Panc1 (cell line): ENCODE data around the gene CHDH.

Source experiments
- POLR2AphosphoS5 ChIP-seq: IDR thresholded peaks from 2 replicates; pipeline ENCODE4 v1.6.1; 2012; ENCODE audit warnings: mild to moderate bottlenecking, low read depth, low read length, moderate library complexity
- TF ChIP-seq, protein P1 (sequence below): fragments of 450-650 bp; IDR thresholded peaks from 2 replicates; pipeline ENCODE4 v1.5.1; 2017; ENCODE audit warnings: mild to moderate bottlenecking
- TF ChIP-seq, protein P2 (sequence below), 2 experiments: IDR thresholded peaks; 2 replicates each; pipeline ENCODE4 v1.6.1; 2011 to 2012; ENCODE audit warnings: low read depth in 2 of 2, control low read depth in 1 of 2, low read length in 1 of 2, mild to moderate bottlenecking in 1 of 2, moderate library complexity in 1 of 2; ENCODE audit not compliant: insufficient read depth in 1 of 2

DNA sequence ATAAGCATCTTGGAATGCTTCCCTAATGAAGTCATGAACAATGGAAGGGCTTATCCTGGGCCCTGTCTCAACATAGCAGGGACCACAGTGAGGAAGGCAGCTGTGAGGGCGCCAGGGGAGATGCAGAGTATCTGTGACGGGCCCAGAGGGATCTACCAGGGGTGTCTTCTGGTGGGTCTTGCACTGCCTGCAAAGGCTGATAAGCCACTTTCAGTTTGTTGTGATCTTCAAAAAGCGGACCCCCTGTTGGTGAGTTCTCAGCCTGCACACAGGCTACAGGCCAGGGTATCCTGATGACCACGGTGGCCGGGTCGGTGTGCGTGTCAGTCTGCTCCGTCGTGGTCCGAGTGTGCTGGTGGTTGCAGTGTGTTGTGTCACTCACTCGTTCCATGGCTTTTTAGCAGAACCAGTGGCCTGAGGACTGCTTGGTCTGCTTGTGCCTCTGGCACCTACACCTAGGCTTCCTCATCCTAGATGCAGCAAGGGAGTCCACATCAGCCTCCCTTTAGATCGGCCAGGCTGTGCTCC, 46.8 kb downstream of the CHDH start:
- no peak for TF ChIP-seq POLR2AphosphoS5
- TF ChIP-seq, protein P1, sequence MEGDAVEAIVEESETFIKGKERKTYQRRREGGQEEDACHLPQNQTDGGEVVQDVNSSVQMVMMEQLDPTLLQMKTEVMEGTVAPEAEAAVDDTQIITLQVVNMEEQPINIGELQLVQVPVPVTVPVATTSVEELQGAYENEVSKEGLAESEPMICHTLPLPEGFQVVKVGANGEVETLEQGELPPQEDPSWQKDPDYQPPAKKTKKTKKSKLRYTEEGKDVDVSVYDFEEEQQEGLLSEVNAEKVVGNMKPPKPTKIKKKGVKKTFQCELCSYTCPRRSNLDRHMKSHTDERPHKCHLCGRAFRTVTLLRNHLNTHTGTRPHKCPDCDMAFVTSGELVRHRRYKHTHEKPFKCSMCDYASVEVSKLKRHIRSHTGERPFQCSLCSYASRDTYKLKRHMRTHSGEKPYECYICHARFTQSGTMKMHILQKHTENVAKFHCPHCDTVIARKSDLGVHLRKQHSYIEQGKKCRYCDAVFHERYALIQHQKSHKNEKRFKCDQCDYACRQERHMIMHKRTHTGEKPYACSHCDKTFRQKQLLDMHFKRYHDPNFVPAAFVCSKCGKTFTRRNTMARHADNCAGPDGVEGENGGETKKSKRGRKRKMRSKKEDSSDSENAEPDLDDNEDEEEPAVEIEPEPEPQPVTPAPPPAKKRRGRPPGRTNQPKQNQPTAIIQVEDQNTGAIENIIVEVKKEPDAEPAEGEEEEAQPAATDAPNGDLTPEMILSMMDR = no peak
- TF ChIP-seq, protein P2, sequence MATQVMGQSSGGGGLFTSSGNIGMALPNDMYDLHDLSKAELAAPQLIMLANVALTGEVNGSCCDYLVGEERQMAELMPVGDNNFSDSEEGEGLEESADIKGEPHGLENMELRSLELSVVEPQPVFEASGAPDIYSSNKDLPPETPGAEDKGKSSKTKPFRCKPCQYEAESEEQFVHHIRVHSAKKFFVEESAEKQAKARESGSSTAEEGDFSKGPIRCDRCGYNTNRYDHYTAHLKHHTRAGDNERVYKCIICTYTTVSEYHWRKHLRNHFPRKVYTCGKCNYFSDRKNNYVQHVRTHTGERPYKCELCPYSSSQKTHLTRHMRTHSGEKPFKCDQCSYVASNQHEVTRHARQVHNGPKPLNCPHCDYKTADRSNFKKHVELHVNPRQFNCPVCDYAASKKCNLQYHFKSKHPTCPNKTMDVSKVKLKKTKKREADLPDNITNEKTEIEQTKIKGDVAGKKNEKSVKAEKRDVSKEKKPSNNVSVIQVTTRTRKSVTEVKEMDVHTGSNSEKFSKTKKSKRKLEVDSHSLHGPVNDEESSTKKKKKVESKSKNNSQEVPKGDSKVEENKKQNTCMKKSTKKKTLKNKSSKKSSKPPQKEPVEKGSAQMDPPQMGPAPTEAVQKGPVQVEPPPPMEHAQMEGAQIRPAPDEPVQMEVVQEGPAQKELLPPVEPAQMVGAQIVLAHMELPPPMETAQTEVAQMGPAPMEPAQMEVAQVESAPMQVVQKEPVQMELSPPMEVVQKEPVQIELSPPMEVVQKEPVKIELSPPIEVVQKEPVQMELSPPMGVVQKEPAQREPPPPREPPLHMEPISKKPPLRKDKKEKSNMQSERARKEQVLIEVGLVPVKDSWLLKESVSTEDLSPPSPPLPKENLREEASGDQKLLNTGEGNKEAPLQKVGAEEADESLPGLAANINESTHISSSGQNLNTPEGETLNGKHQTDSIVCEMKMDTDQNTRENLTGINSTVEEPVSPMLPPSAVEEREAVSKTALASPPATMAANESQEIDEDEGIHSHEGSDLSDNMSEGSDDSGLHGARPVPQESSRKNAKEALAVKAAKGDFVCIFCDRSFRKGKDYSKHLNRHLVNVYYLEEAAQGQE (IDR thresholded peaks at IDR 0.05; ENCODE audit: insufficient read depth in 1 of 2, low read depth in 2 of 2, low read length in 1 of 2) = no peak
